HepG2 (cell line): ENCODE results near the gene CASKIN2. TPM values are rescaled to one million over a fixed set of nuclear protein-coding genes. Genes with fewer than 3 reads are reported as not detected.

Experiments
- ATAD3A ChIP-seq: sonication (generic); formaldehyde crosslinking; IDR thresholded peaks from 2 replicates; pipeline ENCODE4 v1.4.0; 2020; ENCODE audit warnings: missing genetic modification reagents
- CHCHD3 ChIP-seq: sonication (generic); formaldehyde crosslinking; IDR thresholded peaks from 2 replicates; pipeline ENCODE4 v1.8.0; 2022; ENCODE audit warnings: mild to moderate bottlenecking, missing genetic modification reagents, moderate library complexity
- DPF2 ChIP-seq: sonication (generic); formaldehyde crosslinking; IDR thresholded peaks from 2 replicates; pipeline ENCODE4 v1.4.0; 2020; ENCODE audit warnings: mild to moderate bottlenecking, low read depth, missing genetic modification reagents, borderline replicate concordance
- DR1 ChIP-seq: sonication (generic); formaldehyde crosslinking; IDR thresholded peaks from 2 replicates; pipeline ENCODE4 v1.8.0; 2021; ENCODE audit warnings: mild to moderate bottlenecking, missing genetic modification reagents, inconsistent platforms
- KAT8 ChIP-seq: IDR thresholded peaks from 2 replicates; pipeline ENCODE4 v1.6.1; 2016; ENCODE audit warnings: missing genetic modification reagents, missing compliant biosample characterization
- KLF13 ChIP-seq: sonication (generic); formaldehyde crosslinking; IDR thresholded peaks from 2 replicates; pipeline ENCODE4 v1.4.0; 2020; ENCODE audit warnings: mild to moderate bottlenecking, missing genetic modification reagents
- KMT2B ChIP-seq: IDR thresholded peaks from 2 replicates; pipeline ENCODE4 v1.6.1; 2016; ENCODE audit warnings: missing genetic modification reagents, missing compliant biosample characterization
- NFATC3 ChIP-seq: sonication (generic); formaldehyde crosslinking; IDR thresholded peaks from 2 replicates; pipeline ENCODE4 v1.5.1; 2020; ENCODE audit warnings: mild to moderate bottlenecking, missing genetic modification reagents
- RARA ChIP-seq: IDR thresholded peaks from 2 replicates; pipeline ENCODE4 v1.6.1; 2016; ENCODE audit warnings: missing genetic modification reagents, missing compliant biosample characterization
- SMC3 ChIP-seq: IDR thresholded peaks from 2 replicates; pipeline ENCODE4 v1.6.1; 2011; ENCODE audit warnings: low read length, improper control_type of control experiment
- TBP ChIP-seq: sonication (generic); formaldehyde crosslinking; IDR thresholded peaks from 2 replicates; pipeline ENCODE4 v1.5.0; 2020; ENCODE audit warnings: missing genetic modification reagents
- TSC22D2 ChIP-seq: sonication (generic); formaldehyde crosslinking; IDR thresholded peaks from 2 replicates; pipeline ENCODE4 v1.5.1; 2020; ENCODE audit warnings: missing genetic modification reagents, mild to moderate bottlenecking, borderline replicate concordance
- ZFP90 ChIP-seq: sonication (generic); formaldehyde crosslinking; IDR thresholded peaks from 2 replicates; pipeline ENCODE4 v1.8.0; 2022; ENCODE audit warnings: missing genetic modification reagents, mild to moderate bottlenecking, inconsistent platforms, borderline replicate concordance
- ZNF484 ChIP-seq: sonication (generic); formaldehyde crosslinking; IDR thresholded peaks from 2 replicates; pipeline ENCODE4 v1.5.1; 2020; ENCODE audit warnings: mild to moderate bottlenecking, low read depth, missing genetic modification reagents, borderline replicate concordance
- ZNF674 ChIP-seq: sonication (generic); formaldehyde crosslinking; IDR thresholded peaks from 2 replicates; pipeline ENCODE4 v1.5.0; 2020; ENCODE audit warnings: low read depth, mild to moderate bottlenecking, missing genetic modification reagents
- ZNF709 ChIP-seq: sonication (generic); formaldehyde crosslinking; IDR thresholded peaks from 2 replicates; pipeline ENCODE4 v1.5.0; 2020; ENCODE audit warnings: mild to moderate bottlenecking, missing genetic modification reagents
- ZNF737 ChIP-seq: sonication (generic); formaldehyde crosslinking; IDR thresholded peaks from 2 replicates; pipeline ENCODE4 v1.5.0; 2020; ENCODE audit warnings: missing genetic modification reagents, mild to moderate bottlenecking, borderline replicate concordance
- ZNF746 ChIP-seq: sonication (generic); formaldehyde crosslinking; IDR thresholded peaks from 2 replicates; pipeline ENCODE4 v1.8.0; 2022; ENCODE audit warnings: mild to moderate bottlenecking, missing genetic modification reagents
- polyA plus RNA-seq, 8 experiments: library from polyadenylated mRNA; depleted of rRNA in 3 of 8; stranded (reverse) in 7 of 8; unstranded in 1 of 8; fragments of >200 nt; fragmentation: Illumina TruSeq in 4 of 8; extraction: Trizol in 4 of 8; gene quantifications; 2 replicates each; pipeline versions ENCODE4 v1.2.1 to v1.2.3, GENCODE V29; 2011 to 2016; ENCODE audit warnings: low read depth in 4 of 8, missing spikeins in 1 of 8, mixed read lengths in 1 of 8; ENCODE audit not compliant: insufficient read depth in 1 of 8
- total RNA-seq, 5 experiments: library from RNA; depleted of rRNA; stranded (reverse); fragments of >200 nt; fragmentation: Illumina TruSeq; extraction: Trizol; gene quantifications; 2 replicates each; pipeline ENCODE4 v1.2.3, GENCODE V29; 2016; ENCODE audit warnings: low read depth in 1 of 5
- TF ChIP-seq, protein P1 (sequence below): IDR thresholded peaks from 2 replicates; pipeline ENCODE4 v1.6.1; 2016; ENCODE audit warnings: mild to moderate bottlenecking, missing biosample characterization, missing genetic modification reagents
- TF ChIP-seq, protein P2 (sequence below): sonication (generic); formaldehyde crosslinking; IDR thresholded peaks from 2 replicates; pipeline ENCODE4 v1.8.0; 2022; ENCODE audit warnings: mild to moderate bottlenecking, missing genetic modification reagents, moderate library complexity
- TF ChIP-seq, protein P3 (sequence below): IDR thresholded peaks from 2 replicates; pipeline ENCODE4 v1.6.1; 2016; ENCODE audit warnings: missing compliant biosample characterization, missing genetic modification reagents, borderline replicate concordance
- TF ChIP-seq, protein P4 (sequence below): fragments of 450-650 bp; IDR thresholded peaks from 2 replicates; pipeline ENCODE4 v1.6.1; 2016
- TF ChIP-seq, protein P5 (sequence below): sonication (generic); formaldehyde crosslinking; IDR thresholded peaks from 2 replicates; pipeline ENCODE4 v1.5.1; 2020; ENCODE audit warnings: missing genetic modification reagents, mild to moderate bottlenecking, borderline replicate concordance
- TF ChIP-seq, protein P6 (sequence below): IDR thresholded peaks from 2 replicates; pipeline ENCODE4 v1.6.1; 2016; ENCODE audit warnings: control low read depth

CASKIN2 gene
- total and polyA plus RNA-seq, 2 of the 13 experiments (the other 11 are each of a cell fraction or from before 2014, with no cell fraction given) = 5.2 to 7.8 TPM

DNA sequence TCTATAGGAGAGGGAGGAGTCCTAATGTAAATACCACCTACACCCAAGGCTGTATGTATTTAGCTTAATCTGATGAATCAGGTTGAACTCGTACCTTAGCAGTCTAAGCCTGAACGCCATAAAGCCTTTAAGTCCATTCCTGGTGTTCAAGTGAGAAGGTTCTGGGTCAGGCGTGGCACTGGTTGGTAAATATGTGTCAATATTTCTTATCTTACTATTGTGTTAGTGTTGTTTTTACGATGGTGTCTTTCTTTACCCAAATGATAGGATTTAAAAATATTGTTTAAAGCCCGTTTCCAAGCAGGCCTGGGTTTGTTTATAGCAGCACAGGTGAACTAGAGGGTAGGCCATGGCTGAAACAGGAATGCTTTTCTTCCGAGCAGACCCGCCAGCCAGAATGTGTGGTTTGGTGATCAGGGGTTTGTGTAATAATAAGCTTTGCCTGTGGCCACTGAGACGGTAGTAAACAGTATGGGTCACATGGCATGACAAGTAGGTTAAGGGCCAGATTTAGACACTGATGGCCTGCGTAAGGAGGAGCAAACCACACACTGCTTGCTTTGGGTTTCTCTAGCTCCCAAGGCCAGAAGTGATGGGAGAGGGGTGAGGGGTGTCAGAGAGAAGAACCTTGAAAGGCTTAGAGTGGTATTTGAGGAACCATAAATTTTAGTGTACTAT is 55.6 kb downstream of the CASKIN2 start (continued):
- TF ChIP-seq, protein P1, sequence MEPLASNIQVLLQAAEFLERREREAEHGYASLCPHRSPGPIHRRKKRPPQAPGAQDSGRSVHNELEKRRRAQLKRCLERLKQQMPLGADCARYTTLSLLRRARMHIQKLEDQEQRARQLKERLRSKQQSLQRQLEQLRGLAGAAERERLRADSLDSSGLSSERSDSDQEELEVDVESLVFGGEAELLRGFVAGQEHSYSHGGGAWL (CRISPR knock-in tag) = no peak
- no peak for TF ChIP-seq KLF13 (CRISPR knock-in tag)
- no peak for TF ChIP-seq ZNF737 (CRISPR knock-in tag)
- TF ChIP-seq, protein P2, sequence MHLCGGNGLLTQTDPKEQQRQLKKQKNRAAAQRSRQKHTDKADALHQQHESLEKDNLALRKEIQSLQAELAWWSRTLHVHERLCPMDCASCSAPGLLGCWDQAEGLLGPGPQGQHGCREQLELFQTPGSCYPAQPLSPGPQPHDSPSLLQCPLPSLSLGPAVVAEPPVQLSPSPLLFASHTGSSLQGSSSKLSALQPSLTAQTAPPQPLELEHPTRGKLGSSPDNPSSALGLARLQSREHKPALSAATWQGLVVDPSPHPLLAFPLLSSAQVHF (CRISPR knock-in tag) = no peak
- TF ChIP-seq, protein P3, sequence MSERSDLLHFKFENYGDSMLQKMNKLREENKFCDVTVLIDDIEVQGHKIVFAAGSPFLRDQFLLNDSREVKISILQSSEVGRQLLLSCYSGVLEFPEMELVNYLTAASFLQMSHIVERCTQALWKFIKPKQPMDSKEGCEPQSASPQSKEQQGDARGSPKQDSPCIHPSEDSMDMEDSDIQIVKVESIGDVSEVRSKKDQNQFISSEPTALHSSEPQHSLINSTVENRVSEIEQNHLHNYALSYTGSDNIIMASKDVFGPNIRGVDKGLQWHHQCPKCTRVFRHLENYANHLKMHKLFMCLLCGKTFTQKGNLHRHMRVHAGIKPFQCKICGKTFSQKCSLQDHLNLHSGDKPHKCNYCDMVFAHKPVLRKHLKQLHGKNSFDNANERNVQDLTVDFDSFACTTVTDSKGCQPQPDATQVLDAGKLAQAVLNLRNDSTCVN (CRISPR knock-in tag) = peak; percentile 73; the same call in 1 of the 2 replicates
- TF ChIP-seq, protein P4, sequence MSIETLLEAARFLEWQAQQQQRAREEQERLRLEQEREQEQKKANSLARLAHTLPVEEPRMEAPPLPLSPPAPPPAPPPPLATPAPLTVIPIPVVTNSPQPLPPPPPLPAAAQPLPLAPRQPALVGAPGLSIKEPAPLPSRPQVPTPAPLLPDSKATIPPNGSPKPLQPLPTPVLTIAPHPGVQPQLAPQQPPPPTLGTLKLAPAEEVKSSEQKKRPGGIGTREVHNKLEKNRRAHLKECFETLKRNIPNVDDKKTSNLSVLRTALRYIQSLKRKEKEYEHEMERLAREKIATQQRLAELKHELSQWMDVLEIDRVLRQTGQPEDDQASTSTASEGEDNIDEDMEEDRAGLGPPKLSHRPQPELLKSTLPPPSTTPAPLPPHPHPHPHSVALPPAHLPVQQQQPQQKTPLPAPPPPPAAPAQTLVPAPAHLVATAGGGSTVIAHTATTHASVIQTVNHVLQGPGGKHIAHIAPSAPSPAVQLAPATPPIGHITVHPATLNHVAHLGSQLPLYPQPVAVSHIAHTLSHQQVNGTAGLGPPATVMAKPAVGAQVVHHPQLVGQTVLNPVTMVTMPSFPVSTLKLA = peak; percentile 82
- TF ChIP-seq, protein P5, sequence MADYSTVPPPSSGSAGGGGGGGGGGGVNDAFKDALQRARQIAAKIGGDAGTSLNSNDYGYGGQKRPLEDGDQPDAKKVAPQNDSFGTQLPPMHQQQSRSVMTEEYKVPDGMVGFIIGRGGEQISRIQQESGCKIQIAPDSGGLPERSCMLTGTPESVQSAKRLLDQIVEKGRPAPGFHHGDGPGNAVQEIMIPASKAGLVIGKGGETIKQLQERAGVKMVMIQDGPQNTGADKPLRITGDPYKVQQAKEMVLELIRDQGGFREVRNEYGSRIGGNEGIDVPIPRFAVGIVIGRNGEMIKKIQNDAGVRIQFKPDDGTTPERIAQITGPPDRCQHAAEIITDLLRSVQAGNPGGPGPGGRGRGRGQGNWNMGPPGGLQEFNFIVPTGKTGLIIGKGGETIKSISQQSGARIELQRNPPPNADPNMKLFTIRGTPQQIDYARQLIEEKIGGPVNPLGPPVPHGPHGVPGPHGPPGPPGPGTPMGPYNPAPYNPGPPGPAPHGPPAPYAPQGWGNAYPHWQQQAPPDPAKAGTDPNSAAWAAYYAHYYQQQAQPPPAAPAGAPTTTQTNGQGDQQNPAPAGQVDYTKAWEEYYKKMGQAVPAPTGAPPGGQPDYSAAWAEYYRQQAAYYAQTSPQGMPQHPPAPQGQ (CRISPR knock-in tag) = no peak
- TF ChIP-seq DPF2 (CRISPR knock-in tag) = no peak
- no peak for TF ChIP-seq ZNF746
- peak; percentile 62; the same call in 1 of the 2 replicates for TF ChIP-seq ZNF674 (CRISPR knock-in tag)
- no peak for TF ChIP-seq ATAD3A
- no peak for TF ChIP-seq CHCHD3 (CRISPR knock-in tag)
- TF ChIP-seq KAT8 = peak; percentile 69
- TF ChIP-seq KMT2B (CRISPR knock-in tag) = peak; percentile 52
- no peak for TF ChIP-seq TBP (CRISPR knock-in tag)
- TF ChIP-seq, protein P6, sequence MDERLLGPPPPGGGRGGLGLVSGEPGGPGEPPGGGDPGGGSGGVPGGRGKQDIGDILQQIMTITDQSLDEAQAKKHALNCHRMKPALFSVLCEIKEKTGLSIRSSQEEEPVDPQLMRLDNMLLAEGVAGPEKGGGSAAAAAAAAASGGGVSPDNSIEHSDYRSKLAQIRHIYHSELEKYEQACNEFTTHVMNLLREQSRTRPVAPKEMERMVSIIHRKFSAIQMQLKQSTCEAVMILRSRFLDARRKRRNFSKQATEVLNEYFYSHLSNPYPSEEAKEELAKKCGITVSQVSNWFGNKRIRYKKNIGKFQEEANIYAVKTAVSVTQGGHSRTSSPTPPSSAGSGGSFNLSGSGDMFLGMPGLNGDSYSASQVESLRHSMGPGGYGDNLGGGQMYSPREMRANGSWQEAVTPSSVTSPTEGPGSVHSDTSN (CRISPR knock-in tag) = no peak
- TF ChIP-seq ZNF709 (CRISPR knock-in tag) = no peak
- no peak for TF ChIP-seq ZNF484 (CRISPR knock-in tag)
- peak; percentile 25 for TF ChIP-seq SMC3
- TF ChIP-seq TSC22D2 (CRISPR knock-in tag) = no peak
- no peak for TF ChIP-seq NFATC3 (CRISPR knock-in tag)
- TF ChIP-seq DR1 (CRISPR knock-in tag) = no peak
- TF ChIP-seq ZFP90 = no peak; the same call in 1 of the 2 replicates
- peak; percentile 87 for TF ChIP-seq RARA (CRISPR knock-in tag)
